Dendritic cell treated with granulocyte-macrophage colony-stimulating factor and Interleukin-4, amounts not matched to agents 40 ng/mL and 50 ng/mL, for 4 days (primary cell): ENCODE measurements around the gene RAP1GAP.
"Not testable (repeated sequence)": the region's sequence is repeated elsewhere in the genome, so short reads cannot be mapped to it uniquely, and the experiment has no call there.

Experiments
- H3K27ac Mint-ChIP-seq: one replicate; pipeline ENCODE4 v1.8.0; 2022; ENCODE audit warnings: mild to moderate bottlenecking, mixed read lengths
- H3K27me3 Mint-ChIP-seq: one replicate; pipeline ENCODE4 v1.8.0; 2022; ENCODE audit warnings: mild to moderate bottlenecking, mixed read lengths
- H3K36me3 Mint-ChIP-seq: one replicate; pipeline ENCODE4 v1.8.0; 2022; ENCODE audit warnings: low read depth, mixed read lengths
- H3K4me1 Mint-ChIP-seq: one replicate; pipeline ENCODE4 v1.8.0; 2022; ENCODE audit warnings: low read depth, mixed read lengths
- H3K4me3 Mint-ChIP-seq: one replicate; pipeline ENCODE4 v1.8.0; 2022; ENCODE audit warnings: mild to moderate bottlenecking, moderate library complexity, mixed read lengths
- H3K9me3 Mint-ChIP-seq: one replicate; pipeline ENCODE4 v1.8.0; 2022; ENCODE audit warnings: mixed read lengths
- intact Hi-C: fragments of 100-400 bp; cut with micrococcal nuclease; formaldehyde crosslinking; loops from one replicate; pipeline ENCODE4 v1.15.0; 2022

The RAP1GAP gene

GRCh38 chr1:21640653-21641052 lies 28.5 kb downstream of the RAP1GAP start:
- Mint-ChIP-seq H3K27ac (no peak overlapping the region), H3K4me3 (no peak overlapping the region), H3K9me3 (no peaks in the 10 kb centered on the region), H3K4me1 (no peaks in the 10 kb centered on the region), H3K27me3 (peaks cover 10% of the 10 kb centered on the region), H3K36me3 (peaks cover 22% of the 10 kb centered on the region)
- intact Hi-C loops: no loop called here

GRCh38 chr1:21639594-21640041 lies 29.5 kb downstream of the RAP1GAP start:
- Mint-ChIP-seq H3K4me3 (no peak overlapping the region), H3K9me3 (no peaks in the 10 kb centered on the region), H3K27me3 (peaks cover 13% of the 10 kb centered on the region), H3K4me1 (no peaks in the 10 kb centered on the region), H3K27ac (no peak overlapping the region), H3K36me3 (peaks cover 22% of the 10 kb centered on the region)
- intact Hi-C loops: no loop called here

- H3K9me3 Mint-ChIP-seq: no peaks in the 10 kb centered on the region
- H3K4me3 Mint-ChIP-seq: no peak overlapping the region
- H3K27ac Mint-ChIP-seq: no peak overlapping the region
- intact Hi-C loops: no loop called here
- H3K36me3 Mint-ChIP-seq: peaks cover 22% of the 10 kb centered on the region
- H3K27me3 Mint-ChIP-seq: peaks cover 15% of the 10 kb centered on the region
- H3K4me1 Mint-ChIP-seq: no peaks in the 10 kb centered on the region
Observed at GRCh38 chr1:21638531-21639341, 30.4 kb downstream of the RAP1GAP start.

- peaks cover 16% of the 10 kb centered on the region for H3K27me3 Mint-ChIP-seq
- H3K27ac Mint-ChIP-seq: no peak overlapping the region
- H3K4me3 Mint-ChIP-seq: no peak overlapping the region
- H3K9me3 Mint-ChIP-seq: no peaks in the 10 kb centered on the region
- intact Hi-C loops: no loop called here
- H3K36me3 Mint-ChIP-seq: peaks cover 16% of the 10 kb centered on the region
- no peaks in the 10 kb centered on the region for H3K4me1 Mint-ChIP-seq
Observed at GRCh38 chr1:21637514-21637913, 31.6 kb downstream of the RAP1GAP start.

GRCh38 chr1:21636029-21636428 lies 33.1 kb downstream of the RAP1GAP start:
- intact Hi-C loops: no loop called here
- no peaks in the 10 kb centered on the region for H3K4me1 Mint-ChIP-seq
- H3K27me3 Mint-ChIP-seq: peaks cover 19% of the 10 kb centered on the region
- no peak overlapping the region for H3K4me3 Mint-ChIP-seq
- no peak overlapping the region for H3K27ac Mint-ChIP-seq
- peaks cover 16% of the 10 kb centered on the region for H3K36me3 Mint-ChIP-seq
- no peaks in the 10 kb centered on the region for H3K9me3 Mint-ChIP-seq

- no peak overlapping the region for H3K27ac Mint-ChIP-seq
- H3K4me3 Mint-ChIP-seq: no peak overlapping the region
- H3K4me1 Mint-ChIP-seq: peaks cover 3% of the 10 kb centered on the region
- peaks cover 13% of the 10 kb centered on the region for H3K36me3 Mint-ChIP-seq
- H3K9me3 Mint-ChIP-seq: no peaks in the 10 kb centered on the region
- intact Hi-C loops: no loop called here
- H3K27me3 Mint-ChIP-seq: peaks cover 26% of the 10 kb centered on the region
Observed at GRCh38 chr1:21634806-21635535, 34.2 kb downstream of the RAP1GAP start.

- Mint-ChIP-seq H3K9me3 (no peaks in the 10 kb centered on the region), H3K27me3 (peaks cover 28% of the 10 kb centered on the region), H3K27ac (no peak overlapping the region), H3K4me3 (no peak overlapping the region), H3K36me3 (peaks cover 6% of the 10 kb centered on the region), H3K4me1 (peaks cover 10% of the 10 kb centered on the region)
- intact Hi-C loops: no loop called here
Observed at GRCh38 chr1:21633992-21634805, 35.0 kb downstream of the RAP1GAP start.

GRCh38 chr1:21633141-21633755 lies 35.9 kb downstream of the RAP1GAP start:
- Mint-ChIP-seq H3K9me3 (no peaks in the 10 kb centered on the region), H3K27ac (no peak overlapping the region), H3K4me3 (no peak overlapping the region), H3K36me3 (peaks cover 6% of the 10 kb centered on the region), H3K27me3 (peaks cover 31% of the 10 kb centered on the region), H3K4me1 (peaks cover 15% of the 10 kb centered on the region)
- intact Hi-C loops: no loop called here

- Mint-ChIP-seq H3K36me3 (peaks cover 6% of the 10 kb centered on the region), H3K27me3 (peaks cover 28% of the 10 kb centered on the region), H3K9me3 (no peaks in the 10 kb centered on the region), H3K27ac (no peak overlapping the region), H3K4me3 (no peak overlapping the region), H3K4me1 (peaks cover 15% of the 10 kb centered on the region)
- intact Hi-C loops: no loop called here
Observed at GRCh38 chr1:21631944-21632887, 36.9 kb downstream of the RAP1GAP start.

GRCh38 chr1:21631590-21631943 lies 37.6 kb downstream of the RAP1GAP start:
- not testable (repeated sequence) for H3K27ac Mint-ChIP-seq, H3K4me3 Mint-ChIP-seq
- peaks cover 27% of the 10 kb centered on the region for H3K27me3 Mint-ChIP-seq

GRCh38 chr1:21630571-21631343 lies 38.4 kb downstream of the RAP1GAP start:
- no peak overlapping the region for H3K4me3 Mint-ChIP-seq
- intact Hi-C loops: no loop called here
- no peak overlapping the region for H3K27ac Mint-ChIP-seq
- H3K27me3 Mint-ChIP-seq: peaks cover 27% of the 10 kb centered on the region
- H3K9me3 Mint-ChIP-seq: no peaks in the 10 kb centered on the region
- peaks cover 15% of the 10 kb centered on the region for H3K4me1 Mint-ChIP-seq
- peaks cover 8% of the 10 kb centered on the region for H3K36me3 Mint-ChIP-seq

More at GRCh38 chr1:21631590-21631943, 37.6 kb downstream of the RAP1GAP start:
- H3K4me1 Mint-ChIP-seq: peaks cover 15% of the 10 kb centered on the region
- H3K9me3 Mint-ChIP-seq, H3K36me3 Mint-ChIP-seq, intact Hi-C loops: not testable (repeated sequence)

- no peak overlapping the region for H3K4me3 Mint-ChIP-seq
Observed at GRCh38 chr1:21629971-21630370, 39.2 kb downstream of the RAP1GAP start.

More at GRCh38 chr1:21629971-21630370, 39.2 kb downstream of the RAP1GAP start:
- Mint-ChIP-seq H3K9me3 (no peaks in the 10 kb centered on the region), H3K27ac (no peak overlapping the region), H3K27me3 (peaks cover 26% of the 10 kb centered on the region), H3K36me3 (peaks cover 13% of the 10 kb centered on the region), H3K4me1 (peaks cover 15% of the 10 kb centered on the region)
- intact Hi-C loops: no loop called here
